GM12878 (cell line): ENCODE measurements around the gene CDCA8. TPM values are rescaled to one million over a fixed set of nuclear protein-coding genes. Genes with fewer than 3 reads are reported as not detected.

Experiments
- ATAC-seq: fragments of 200-7000 bp; cut with Tn5 transposase; 3 replicates; pipeline ENCODE4 v1.9.1; 2020; ENCODE audit warnings: mild to moderate bottlenecking, moderate library complexity
- BruUV-seq: library from RNA; stranded (reverse); fragments of 400-500 nt; replicated peaks from 2 replicates; lab custom pipeline; 2021; lab: Mats Ljungman, UMichigan
- CTCF ChIA-PET: fragments of 300-600 bp; sonication (Branson Sonifier 250); formaldehyde crosslinking; extraction: SDS; loops from one replicate; lab custom pipeline; 2021; ENCODE audit warnings: inconsistent platforms; lab: Yijun Ruan, JAX
- POLR2A ChIA-PET: fragments of 350-600 bp; formaldehyde crosslinking; extraction: SDS; loops from one replicate; lab custom pipeline; 2021; ENCODE audit warnings: inconsistent platforms; lab: Charles Lee
- RAD21 ChIA-PET: fragments of 300-600 bp; sonication (Branson Sonifier 250); formaldehyde crosslinking; loops from one replicate; lab custom pipeline; 2023; ENCODE audit warnings: antibody characterized with exemption; ENCODE audit not compliant: unreplicated experiment; lab: Charles Lee
- SMC1A ChIA-PET: fragments of 300-600 bp; sonication (Branson Sonifier 250); formaldehyde crosslinking; loops from one replicate; lab custom pipeline; 2023; ENCODE audit not compliant: unreplicated experiment, uncharacterized antibody; lab: Charles Lee
- DNase-seq: peaks from one replicate; pipeline ENCODE4 v3.0.0-alpha.2; 2011; ENCODE audit warnings: low read depth, low spot score
- FAIRE-seq: peaks from 3 replicates; lab custom pipeline; 2011; peaks lifted over from hg19 to GRCh38; lab: Jason Lieb, UNC
- H2AFZ ChIP-seq: 2 replicates; pipeline ENCODE4 v1.6.0; 2011; ENCODE audit warnings: low read depth, low read length, control low read depth; ENCODE audit not compliant: control insufficient read depth
- H3K27ac ChIP-seq: 2 replicates; pipeline ENCODE4 v1.5.1; 2011; ENCODE audit warnings: control low read depth; ENCODE audit not compliant: control insufficient read depth, insufficient read depth
- H3K27me3 ChIP-seq, 2 experiments: replicated peaks in 1 of 2; 2 replicates each; pipeline versions ENCODE4 v1.6.0 to v1.6.1; 2011; ENCODE audit warnings: low read length in 1 of 2; ENCODE audit not compliant: control insufficient read depth in 2 of 2, insufficient read depth in 2 of 2
- H3K36me3 ChIP-seq, 2 experiments: 2 replicates each; pipeline ENCODE4 v1.5.1; 2011; ENCODE audit warnings: low read length in 1 of 2; ENCODE audit not compliant: control insufficient read depth in 2 of 2, insufficient read depth in 2 of 2
- H3K4me1 ChIP-seq: 2 replicates; pipeline ENCODE4 v1.6.1; 2011; ENCODE audit warnings: mild to moderate bottlenecking, low read length, moderate library complexity, mixed read lengths; ENCODE audit not compliant: control insufficient read depth, insufficient read depth
- H3K4me2 ChIP-seq: 2 replicates; pipeline ENCODE4 v1.6.0; 2011; ENCODE audit warnings: control low read depth; ENCODE audit not compliant: control insufficient read depth, insufficient read depth
- H3K4me3 ChIP-seq: fragments of 200-600 bp; sonication (generic); 2 replicates; pipeline ENCODE4 v1.5.1; 2016
- H3K79me2 ChIP-seq: 2 replicates; pipeline ENCODE4 v1.6.0; 2011; ENCODE audit warnings: low read length; ENCODE audit not compliant: control insufficient read depth, insufficient read depth
- H3K9ac ChIP-seq: 2 replicates; pipeline ENCODE4 v1.8.0; 2011; ENCODE audit warnings: low read length, control low read depth, mixed read lengths; ENCODE audit not compliant: control insufficient read depth, insufficient read depth
- H3K9me3 ChIP-seq: replicated peaks from 3 replicates; pipeline ENCODE4 v1.5.1; 2011; ENCODE audit warnings: mild to moderate bottlenecking, low read length; ENCODE audit not compliant: control insufficient read depth, insufficient read depth
- H4K20me1 ChIP-seq: 2 replicates; pipeline ENCODE4 v1.6.0; 2011; ENCODE audit not compliant: control insufficient read depth, insufficient read depth
- BCL3 ChIP-seq: IDR thresholded peaks from 2 replicates; pipeline ENCODE4 v1.6.1; 2011; ENCODE audit warnings: borderline replicate concordance, low read depth, mild to moderate bottlenecking, moderate library complexity, low read length; ENCODE audit not compliant: insufficient read depth, poor library complexity, severe bottlenecking
- CREB1 ChIP-seq: IDR thresholded peaks from 2 replicates; pipeline ENCODE4 v1.6.1; 2012; ENCODE audit warnings: low read depth, mild to moderate bottlenecking, inconsistent platforms
- HDAC2 ChIP-seq: fragments of 200-600 bp; sonication (generic); IDR thresholded peaks from 2 replicates; pipeline ENCODE4 v1.6.1; 2017
- IKZF1 ChIP-seq: fragments of 450-650 bp; conservative IDR thresholded peaks from 2 replicates; pipeline ENCODE4 v1.6.1; 2017; ENCODE audit warnings: antibody characterized with exemption, mild to moderate bottlenecking
- IRF4 ChIP-seq: IDR thresholded peaks from 2 replicates; pipeline ENCODE4 v1.6.1; 2011; ENCODE audit warnings: low read depth, low read length
- MTA2 ChIP-seq: fragments of 450-650 bp; IDR thresholded peaks from 2 replicates; pipeline ENCODE4 v1.6.1; 2016; ENCODE audit warnings: low read depth, mild to moderate bottlenecking, moderate library complexity
- MYB ChIP-seq: fragments of 150-350 bp; IDR thresholded peaks from 2 replicates; pipeline ENCODE4 v1.6.1; 2014; ENCODE audit warnings: mild to moderate bottlenecking, low read depth, low read length, borderline replicate concordance
- NFIC ChIP-seq: IDR thresholded peaks from 2 replicates; pipeline ENCODE4 v1.6.1; 2012; ENCODE audit warnings: low read depth, mild to moderate bottlenecking, inconsistent platforms, low read length, moderate library complexity
- PKNOX1 ChIP-seq: fragments of 450-650 bp; IDR thresholded peaks from 2 replicates; pipeline ENCODE4 v1.6.1; 2016; ENCODE audit warnings: mild to moderate bottlenecking
- SMC3 ChIP-seq: IDR thresholded peaks from 2 replicates; pipeline ENCODE4 v1.6.1; 2011; ENCODE audit warnings: low read length, improper control_type of control experiment, borderline replicate concordance
- SREBF2 ChIP-seq: IDR thresholded peaks from 2 replicates; pipeline ENCODE4 v1.6.1; 2012; ENCODE audit warnings: mild to moderate bottlenecking, low read length
- STAT1 ChIP-seq: fragments of 450-650 bp; conservative IDR thresholded peaks from 2 replicates; pipeline ENCODE4 v1.6.1; 2014; ENCODE audit warnings: antibody characterized with exemption, mild to moderate bottlenecking
- TAF1 ChIP-seq: IDR thresholded peaks from 2 replicates; pipeline ENCODE4 v1.6.1; 2011; ENCODE audit warnings: mild to moderate bottlenecking, low read depth, low read length, borderline replicate concordance
- YY1 ChIP-seq: IDR thresholded peaks from 2 replicates; pipeline ENCODE4 v1.6.1; 2011; ENCODE audit warnings: low read depth, mild to moderate bottlenecking, low read length
- ZNF24 ChIP-seq: fragments of 450-650 bp; IDR thresholded peaks from 2 replicates; pipeline ENCODE4 v1.6.1; 2017; ENCODE audit warnings: antibody characterized with exemption, mild to moderate bottlenecking
- WGBS: methylation state at CpG from one replicate; pipeline ENCODE4 v1.1.6; 2016; ENCODE audit warnings: low lambda C conversion rate; ENCODE audit not compliant: insufficient replicate concordance, insufficient coverage; ENCODE audit errors: missing lambda C conversion rate; 5-methylcytosine and 5-hydroxymethylcytosine counted together
- in situ Hi-C: fragments of 300-500 bp; cut with MboI; formaldehyde crosslinking; loops from 9 replicates; pipeline ENCODE4 v1.14.3; 2018; ENCODE audit warnings: mixed read lengths
- intact Hi-C: fragments of 100-400 bp; cut with micrococcal nuclease; formaldehyde crosslinking; loops from one replicate; pipeline ENCODE4 v1.14.2; 2022; ENCODE audit not compliant: unreplicated experiment
- polyA plus RNA-seq, 11 experiments: library from polyadenylated mRNA; depleted of rRNA in 4 of 11; unstranded in 6 of 11; stranded (reverse) in 5 of 11; fragments of >200 nt; fragmentation: Nextera tagmentation in 4 of 11; fragmentation: Illumina TruSeq in 1 of 11; extraction: Ambion mirVana in 4 of 11; extraction: Trizol in 1 of 11; gene quantifications; 1 replicate in 1 of 11; 2 replicates in 10 of 11; pipeline versions ENCODE4 v1.2.1 to v1.2.3, GENCODE V29; 2011 to 2016; ENCODE audit warnings: inconsistent platforms in 2 of 11, missing spikeins in 2 of 11, low read depth in 1 of 11
- total RNA-seq, 4 experiments: library from RNA; depleted of rRNA in 3 of 4; stranded (reverse); fragments of >200 nt in 3 of 4; fragmentation: Illumina TruSeq in 1 of 4; extraction: Trizol in 1 of 4; gene quantifications; 2 replicates each; pipeline versions ENCODE4 v1.2.1 to v1.2.3, GENCODE V29; 2013 to 2021
- TF ChIP-seq, protein P1 (sequence below): IDR thresholded peaks from 2 replicates; pipeline ENCODE4 v1.6.1; 2011; ENCODE audit warnings: borderline replicate concordance, low read depth, mild to moderate bottlenecking, moderate library complexity, mixed read lengths, low read length; ENCODE audit not compliant: insufficient read depth; ENCODE audit errors: extremely low read length
- TF ChIP-seq, protein P2 (sequence below), 3 experiments: IDR thresholded peaks in 2 of 3; conservative IDR thresholded peaks in 1 of 3; 2 replicates each; pipeline ENCODE4 v1.5.1; 2011; ENCODE audit warnings: low read depth in 3 of 3, low read length in 3 of 3, mild to moderate bottlenecking in 3 of 3, control low read depth in 2 of 3, moderate library complexity in 2 of 3, inconsistent platforms in 1 of 3, mixed read lengths in 1 of 3; ENCODE audit not compliant: control insufficient read depth in 2 of 3, insufficient read depth in 1 of 3; ENCODE audit errors: extremely low read depth in 1 of 3

The CDCA8 gene
- total and polyA plus RNA-seq, 10 of the 15 experiments (the other 5 are each of a cell fraction or from before 2014, with no cell fraction given): 21.3 to 98.1 (median 61.4) TPM

DNA sequence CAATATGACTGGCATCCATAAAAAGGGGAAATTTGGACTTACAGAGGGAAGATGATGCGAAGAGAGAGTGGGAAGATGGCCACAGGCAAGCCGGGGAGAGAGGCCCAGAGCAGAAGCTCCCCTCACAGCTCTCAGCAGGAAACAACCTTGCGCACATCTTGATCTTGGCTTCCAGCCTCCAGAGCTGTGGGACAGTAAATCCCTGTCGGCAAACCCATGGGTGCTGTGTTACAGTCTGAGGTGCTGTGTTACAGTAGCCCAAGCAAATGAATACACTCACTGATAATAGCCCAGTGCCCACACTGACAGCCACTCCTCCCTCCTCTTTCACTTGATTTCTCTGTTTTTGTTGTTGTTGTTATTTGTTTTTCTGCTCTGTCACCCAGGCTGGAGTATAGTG, 22.4 kb downstream of the CDCA8 start:
- Histone ChIP-seq H2AFZ (no peak overlapping the region), H4K20me1 (no peaks in the 10 kb centered on the region), H3K36me3 (no peaks in the 10 kb centered on the region; a peak in 2 of 4 replicates), H3K4me2 (no peak overlapping the region), H3K4me3 (no peak overlapping the region), H3K9ac (no peak overlapping the region), H3K27me3 (no peaks in the 10 kb centered on the region), H3K9me3 (no peaks in the 10 kb centered on the region), H3K27ac (no peak overlapping the region), H3K79me2 (no peaks in the 10 kb centered on the region), H3K4me1 (no peaks in the 10 kb centered on the region)
- TF ChIP-seq, protein P1, sequence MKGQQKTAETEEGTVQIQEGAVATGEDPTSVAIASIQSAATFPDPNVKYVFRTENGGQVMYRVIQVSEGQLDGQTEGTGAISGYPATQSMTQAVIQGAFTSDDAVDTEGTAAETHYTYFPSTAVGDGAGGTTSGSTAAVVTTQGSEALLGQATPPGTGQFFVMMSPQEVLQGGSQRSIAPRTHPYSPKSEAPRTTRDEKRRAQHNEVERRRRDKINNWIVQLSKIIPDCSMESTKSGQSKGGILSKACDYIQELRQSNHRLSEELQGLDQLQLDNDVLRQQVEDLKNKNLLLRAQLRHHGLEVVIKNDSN: no peak
- TF ChIP-seq ZNF24 (no peak), CREB1 (no peak), IRF4 (no peak), STAT1 (no peak), HDAC2 (no peak), PKNOX1 (no peak), YY1 (no peak), MYB (no peak), MTA2 (no peak), SREBF2 (no peak), IKZF1 (no peak), SMC3 (no peak), NFIC (no peak), TAF1 (no peak), BCL3 (no peak)
- TF ChIP-seq, protein P2, sequence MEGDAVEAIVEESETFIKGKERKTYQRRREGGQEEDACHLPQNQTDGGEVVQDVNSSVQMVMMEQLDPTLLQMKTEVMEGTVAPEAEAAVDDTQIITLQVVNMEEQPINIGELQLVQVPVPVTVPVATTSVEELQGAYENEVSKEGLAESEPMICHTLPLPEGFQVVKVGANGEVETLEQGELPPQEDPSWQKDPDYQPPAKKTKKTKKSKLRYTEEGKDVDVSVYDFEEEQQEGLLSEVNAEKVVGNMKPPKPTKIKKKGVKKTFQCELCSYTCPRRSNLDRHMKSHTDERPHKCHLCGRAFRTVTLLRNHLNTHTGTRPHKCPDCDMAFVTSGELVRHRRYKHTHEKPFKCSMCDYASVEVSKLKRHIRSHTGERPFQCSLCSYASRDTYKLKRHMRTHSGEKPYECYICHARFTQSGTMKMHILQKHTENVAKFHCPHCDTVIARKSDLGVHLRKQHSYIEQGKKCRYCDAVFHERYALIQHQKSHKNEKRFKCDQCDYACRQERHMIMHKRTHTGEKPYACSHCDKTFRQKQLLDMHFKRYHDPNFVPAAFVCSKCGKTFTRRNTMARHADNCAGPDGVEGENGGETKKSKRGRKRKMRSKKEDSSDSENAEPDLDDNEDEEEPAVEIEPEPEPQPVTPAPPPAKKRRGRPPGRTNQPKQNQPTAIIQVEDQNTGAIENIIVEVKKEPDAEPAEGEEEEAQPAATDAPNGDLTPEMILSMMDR (IDR thresholded peaks at IDR 0.05 in 2 of 3, conservative IDR thresholded peaks at IDR 0.05 in 1 of 3; ENCODE audit: control insufficient read depth in 2 of 3, extremely low read depth in 1 of 3, insufficient read depth in 1 of 3, low read depth in 3 of 3, low read length in 3 of 3): no peak
- CTCF ChIA-PET: no interaction called here
- WGBS: 85% methylated on average over 4 of the region's 4 CpGs
- ATAC-seq (no peak), DNase-seq (no peak), FAIRE-seq (no peak)
- POLR2A ChIA-PET: no interaction called here
- no TSS peak for BruUV-seq
- SMC1A ChIA-PET: no interaction called here
- RAD21 ChIA-PET: interaction anchor here (0.6 kb wide), 1 partner anchor 48 kb away, joined by 3 read pairs; no protein-coding TSS in a partner anchor
- intact Hi-C loops: no loop called here
- in situ Hi-C loops: no loop called here
